Measurements from ENCODE around the gene DDAH2. TPM values are rescaled to one million over a fixed set of nuclear protein-coding genes. Genes with fewer than 3 reads are reported as not detected.

Gene DDAH2
- total RNA-seq, 2 donors from 2014 or later = 73.3 to 83.7 TPM

GRCh38 chr6:31693535-31693934 is 35.6 kb downstream of the DDAH2 start:
- H3K4me3 ChIP-seq = no peak overlapping the region
- no peak overlapping the region for H3K27ac ChIP-seq
- no peaks in the 10 kb centered on the region for H3K4me1 ChIP-seq (replicated peaks)
- intact Hi-C loops (cut with DNase I) = no loop called here
- peaks cover 3 to 15% of the 10 kb centered on the region in 2 donors for H3K36me3 ChIP-seq
- TF ChIP-seq POLR2A (IDR thresholded peaks at IDR 0.05) = no peak
- TF ChIP-seq POLR2AphosphoS5 (IDR thresholded peaks at IDR 0.05) = no peak
- no peak for TF ChIP-seq CTCF (IDR thresholded peaks at IDR 0.05)
- H3K9me3 ChIP-seq = no peaks in the 10 kb centered on the region
- 87% methylated on average over 6 of the region's 6 CpGs for whole genome bisulfite sequencing
- DNase-seq (ENCODE audit: low spot score) = no peak
- no peaks in the 10 kb centered on the region for H3K27me3 ChIP-seq (replicated peaks; ENCODE audit: insufficient read depth)

GRCh38 chr6:31692886-31693285 is 36.2 kb downstream of the DDAH2 start:
- WGBS = 83% methylated on average over 9 of the region's 9 CpGs
- H3K4me3 ChIP-seq = no peak overlapping the region
- H3K27me3 ChIP-seq (replicated peaks; ENCODE audit: insufficient read depth) = no peaks in the 10 kb centered on the region
- H3K36me3 ChIP-seq = peaks cover 10 to 15% of the 10 kb centered on the region in 2 donors
- H3K4me1 ChIP-seq (replicated peaks) = no peaks in the 10 kb centered on the region
- DNase-seq (ENCODE audit: low spot score) = no peak
- intact Hi-C loops (cut with DNase I) = no loop called here
- no peak overlapping the region for H3K27ac ChIP-seq
- H3K9me3 ChIP-seq = no peaks in the 10 kb centered on the region
- TF ChIP-seq POLR2AphosphoS5 (IDR thresholded peaks at IDR 0.05) (no peak), CTCF (IDR thresholded peaks at IDR 0.05) (no peak), POLR2A (IDR thresholded peaks at IDR 0.05) (no peak)

- TF ChIP-seq POLR2A (IDR thresholded peaks at IDR 0.05) (no peak), POLR2AphosphoS5 (IDR thresholded peaks at IDR 0.05) (no peak), CTCF (IDR thresholded peaks at IDR 0.05) (no peak)
- intact Hi-C loops (cut with DNase I) = no loop called here
- no peak overlapping the region for H3K27ac ChIP-seq
- 76% methylated on average over 4 of the region's 4 CpGs for WGBS
- H3K9me3 ChIP-seq = no peaks in the 10 kb centered on the region
- H3K4me1 ChIP-seq (replicated peaks) = no peaks in the 10 kb centered on the region
- peaks cover 15% of the 10 kb centered on the region in 2 donors for H3K36me3 ChIP-seq
- DNase-seq (ENCODE audit: low spot score) = no peak
- H3K4me3 ChIP-seq = no peak overlapping the region
- no peaks in the 10 kb centered on the region for H3K27me3 ChIP-seq (replicated peaks; ENCODE audit: insufficient read depth)
Measured at GRCh38 chr6:31692353-31692752, 36.7 kb downstream of the DDAH2 start.

GRCh38 chr6:31691564-31692108 is 37.5 kb downstream of the DDAH2 start:
- no peaks in the 10 kb centered on the region for H3K9me3 ChIP-seq
- no peak for DNase-seq (ENCODE audit: low spot score)

More at GRCh38 chr6:31691564-31692108, 37.5 kb downstream of the DDAH2 start:
- peaks cover 15 to 20% of the 10 kb centered on the region in 2 donors for H3K36me3 ChIP-seq
- H3K27ac ChIP-seq = no peak overlapping the region
- intact Hi-C loops (cut with DNase I) = no loop called here
- WGBS = 94% methylated on average over 12 of the region's 12 CpGs
- no peak overlapping the region for H3K4me3 ChIP-seq
- TF ChIP-seq POLR2A (IDR thresholded peaks at IDR 0.05) = no peak
- no peak for TF ChIP-seq POLR2AphosphoS5 (IDR thresholded peaks at IDR 0.05)
- no peak for TF ChIP-seq CTCF (IDR thresholded peaks at IDR 0.05)
- no peaks in the 10 kb centered on the region for H3K4me1 ChIP-seq (replicated peaks)
- no peaks in the 10 kb centered on the region for H3K27me3 ChIP-seq (replicated peaks; ENCODE audit: insufficient read depth)

Measured in prostate gland (tissue), 2 donors.